ENCODE measurements around the gene COL6A1. TPM values are rescaled to one million over a fixed set of nuclear protein-coding genes. Genes with fewer than 3 reads are reported as not detected.
A peak's percentile ranks its signal among the peaks of the same experiment; 100 is the strongest.

The COL6A1 gene
- polyA plus RNA-seq, 1 of the 3 experiments (the other 2 are of a cell fraction): 107 TPM

GRCh38 chr21:45940091-45940490, 41.5 kb upstream of the COL6A1 start:
- ChIA-PET CTCF (interaction anchor here (2.1 kb wide), 1 partner anchor 30 kb away, joined by 6 read pairs; no protein-coding TSS in a partner anchor), POLR2A (no interaction called here)

GRCh38 chr21:45940621-45941337, 40.8 kb upstream of the COL6A1 start:
- Histone ChIP-seq H3K9me2 (no peaks in the 10 kb centered on the region), H3K79me2 (ENCODE audit: insufficient read depth) (no peaks in the 10 kb centered on the region), H3K4me1 (ENCODE audit: control insufficient read depth in 1 of 2, insufficient read depth in 2 of 2, low read depth in 1 of 2, low read length in 1 of 2) (no peaks in the 10 kb centered on the region), H3K9ac (no peak overlapping the region), H3K27me3 (ENCODE audit: insufficient read depth) (no peaks in the 10 kb centered on the region), H3F3A (replicated peaks; ENCODE audit: insufficient read depth) (no peaks in the 10 kb centered on the region), H3K36me3 (replicated peaks in 1 of 2; ENCODE audit: control insufficient read depth in 1 of 2, insufficient read depth in 2 of 2, low read length in 1 of 2) (no peaks in the 10 kb centered on the region), H2AFZ (ENCODE audit: low read depth) (no peak overlapping the region), H4K20me1 (ENCODE audit: insufficient read depth) (no peaks in the 10 kb centered on the region), H3K4me3 (ENCODE audit: low read depth in 2 of 2, low read length in 1 of 2) (no peak overlapping the region), H3K27ac (ENCODE audit: low read depth in 2 of 2, low read length in 1 of 2) (no peak overlapping the region), H3K9me3 (0 out of 2 replicates have a peak, but pooled peaks cover 3% of the 10 kb centered on the region), H3K4me2 (no peak overlapping the region)
- POLR2A ChIA-PET: no interaction called here
- TF ChIP-seq JUND (IDR thresholded peaks at IDR 0.05): no peak
- TF ChIP-seq, protein P1, sequence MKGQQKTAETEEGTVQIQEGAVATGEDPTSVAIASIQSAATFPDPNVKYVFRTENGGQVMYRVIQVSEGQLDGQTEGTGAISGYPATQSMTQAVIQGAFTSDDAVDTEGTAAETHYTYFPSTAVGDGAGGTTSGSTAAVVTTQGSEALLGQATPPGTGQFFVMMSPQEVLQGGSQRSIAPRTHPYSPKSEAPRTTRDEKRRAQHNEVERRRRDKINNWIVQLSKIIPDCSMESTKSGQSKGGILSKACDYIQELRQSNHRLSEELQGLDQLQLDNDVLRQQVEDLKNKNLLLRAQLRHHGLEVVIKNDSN (IDR thresholded peaks at IDR 0.05; ENCODE audit: borderline replicate concordance, low read depth): no peak
- no peak for TF ChIP-seq GATA2 (CRISPR knock-in tag; IDR thresholded peaks at IDR 0.05)
- no peak for TF ChIP-seq NRF1 (IDR thresholded peaks at IDR 0.05; ENCODE audit: low read depth, low read length)
- no peak for TF ChIP-seq RFX5 (IDR thresholded peaks at IDR 0.05; ENCODE audit: low read length)
- TF ChIP-seq RAD21 (IDR thresholded peaks at IDR 0.05; ENCODE audit: low read length): no peak
- no peak for TF ChIP-seq SMC3 (IDR thresholded peaks at IDR 0.05; ENCODE audit: low read depth, low read length)
- no peak for TF ChIP-seq NFIC (IDR thresholded peaks at IDR 0.05; ENCODE audit: borderline replicate concordance)
- TF ChIP-seq ELF1 (IDR thresholded peaks at IDR 0.05): no peak
- TF ChIP-seq TAF1 (IDR thresholded peaks at IDR 0.05; ENCODE audit: borderline replicate concordance, low read depth, low read length): no peak
- TF ChIP-seq, protein P2, sequence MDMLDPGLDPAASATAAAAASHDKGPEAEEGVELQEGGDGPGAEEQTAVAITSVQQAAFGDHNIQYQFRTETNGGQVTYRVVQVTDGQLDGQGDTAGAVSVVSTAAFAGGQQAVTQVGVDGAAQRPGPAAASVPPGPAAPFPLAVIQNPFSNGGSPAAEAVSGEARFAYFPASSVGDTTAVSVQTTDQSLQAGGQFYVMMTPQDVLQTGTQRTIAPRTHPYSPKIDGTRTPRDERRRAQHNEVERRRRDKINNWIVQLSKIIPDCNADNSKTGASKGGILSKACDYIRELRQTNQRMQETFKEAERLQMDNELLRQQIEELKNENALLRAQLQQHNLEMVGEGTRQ (IDR thresholded peaks at IDR 0.05; ENCODE audit: borderline replicate concordance, low read depth, low read length): no peak
- TF ChIP-seq EZH2phosphoT487 (IDR thresholded peaks at IDR 0.05; ENCODE audit: borderline replicate concordance, low read depth): no peak
- peak; percentile 24 for DNase-seq
- 92% methylated on average over 10 of the region's 23 CpGs for WGBS (ENCODE audit: low lambda C conversion rate)
- CTCF ChIA-PET: no interaction called here

More at GRCh38 chr21:45940091-45940490, 41.5 kb upstream of the COL6A1 start:
- H3K4me1 ChIP-seq (ENCODE audit: control insufficient read depth in 1 of 2, insufficient read depth in 2 of 2, low read depth in 1 of 2, low read length in 1 of 2): no peaks in the 10 kb centered on the region
- no peaks in the 10 kb centered on the region for H3K36me3 ChIP-seq (replicated peaks in 1 of 2; ENCODE audit: control insufficient read depth in 1 of 2, insufficient read depth in 2 of 2, low read length in 1 of 2)
- H3K79me2 ChIP-seq (ENCODE audit: insufficient read depth): no peaks in the 10 kb centered on the region
- H3F3A ChIP-seq (replicated peaks; ENCODE audit: insufficient read depth): no peaks in the 10 kb centered on the region
- no peak overlapping the region for H2AFZ ChIP-seq (ENCODE audit: low read depth)
- DNase-seq: peak; percentile 16
- no peaks in the 10 kb centered on the region for H3K27me3 ChIP-seq (ENCODE audit: insufficient read depth)
- TF ChIP-seq PBX3 (IDR thresholded peaks at IDR 0.05) (no peak), RCOR1 (IDR thresholded peaks at IDR 0.05; ENCODE audit: low read length) (no peak), RXRA (IDR thresholded peaks at IDR 0.05; ENCODE audit: borderline replicate concordance, low read depth) (no peak), FOXJ3 (CRISPR knock-in tag; IDR thresholded peaks at IDR 0.05) (no peak)
- TF ChIP-seq, protein P2 (IDR thresholded peaks at IDR 0.05; ENCODE audit: borderline replicate concordance, low read depth, low read length): no peak
- 0 out of 2 replicates have a peak, but pooled peaks cover 5% of the 10 kb centered on the region for H3K9me3 ChIP-seq
- H4K20me1 ChIP-seq (ENCODE audit: insufficient read depth): no peaks in the 10 kb centered on the region
- H3K4me2 ChIP-seq: no peak overlapping the region
- no peaks in the 10 kb centered on the region for H3K9me2 ChIP-seq
- no peak overlapping the region for H3K4me3 ChIP-seq (ENCODE audit: low read depth in 2 of 2, low read length in 1 of 2)
- no peak overlapping the region for H3K9ac ChIP-seq
- 90% methylated on average over 10 of the region's 20 CpGs for WGBS (ENCODE audit: low lambda C conversion rate)
- H3K27ac ChIP-seq (ENCODE audit: low read depth in 2 of 2, low read length in 1 of 2): no peak overlapping the region
